ENCODE data around the gene ZFAND6. TPM values are rescaled to one million over a fixed set of nuclear protein-coding genes. Genes with fewer than 3 reads are reported as not detected.

The ZFAND6 gene
- total RNA-seq, 4 donors from 2014 or later, result 71.1 to 102 (median 82.5) TPM

GRCh38 chr15:80156176-80156720 lies 96.8 kb downstream of the ZFAND6 start:
- WGBS, 2 donors, result 89 to 91% methylated on average over 8 of the region's 8 CpGs
- Histone ChIP-seq H3K36me3 (peaks cover 0 to 38% (median 0%) of the 10 kb centered on the region in 3 donors), H3K9me3 (no peaks in the 10 kb centered on the region), H3K27ac (no peak overlapping the region), H3K4me1 (peaks cover 17 to 44% (median 24%) of the 10 kb centered on the region in 3 donors), H3K27me3 (no peaks in the 10 kb centered on the region), H3K4me3 (no peak overlapping the region)
- intact Hi-C loops (cut with DNase I), result no loop called here
- DNase-seq, result no peak
- TF ChIP-seq, protein P1, sequence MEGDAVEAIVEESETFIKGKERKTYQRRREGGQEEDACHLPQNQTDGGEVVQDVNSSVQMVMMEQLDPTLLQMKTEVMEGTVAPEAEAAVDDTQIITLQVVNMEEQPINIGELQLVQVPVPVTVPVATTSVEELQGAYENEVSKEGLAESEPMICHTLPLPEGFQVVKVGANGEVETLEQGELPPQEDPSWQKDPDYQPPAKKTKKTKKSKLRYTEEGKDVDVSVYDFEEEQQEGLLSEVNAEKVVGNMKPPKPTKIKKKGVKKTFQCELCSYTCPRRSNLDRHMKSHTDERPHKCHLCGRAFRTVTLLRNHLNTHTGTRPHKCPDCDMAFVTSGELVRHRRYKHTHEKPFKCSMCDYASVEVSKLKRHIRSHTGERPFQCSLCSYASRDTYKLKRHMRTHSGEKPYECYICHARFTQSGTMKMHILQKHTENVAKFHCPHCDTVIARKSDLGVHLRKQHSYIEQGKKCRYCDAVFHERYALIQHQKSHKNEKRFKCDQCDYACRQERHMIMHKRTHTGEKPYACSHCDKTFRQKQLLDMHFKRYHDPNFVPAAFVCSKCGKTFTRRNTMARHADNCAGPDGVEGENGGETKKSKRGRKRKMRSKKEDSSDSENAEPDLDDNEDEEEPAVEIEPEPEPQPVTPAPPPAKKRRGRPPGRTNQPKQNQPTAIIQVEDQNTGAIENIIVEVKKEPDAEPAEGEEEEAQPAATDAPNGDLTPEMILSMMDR (IDR thresholded peaks at IDR 0.05), result no peak
- TF ChIP-seq POLR2A (IDR thresholded peaks at IDR 0.05), result no peak

GRCh38 chr15:80157215-80157614 lies 97.7 kb downstream of the ZFAND6 start:
- no peak for DNase-seq
- Histone ChIP-seq H3K4me3 (no peak overlapping the region), H3K4me1 (peaks cover 17 to 47% (median 24%) of the 10 kb centered on the region in 3 donors), H3K9me3 (no peaks in the 10 kb centered on the region), H3K36me3 (peaks cover 0 to 48% (median 0%) of the 10 kb centered on the region in 3 donors), H3K27ac (no peak overlapping the region), H3K27me3 (no peaks in the 10 kb centered on the region)
- 89 to 97% methylated on average over 4 of the region's 5 CpGs for WGBS, 2 donors
- TF ChIP-seq, protein P1 (IDR thresholded peaks at IDR 0.05), result no peak
- no peak for TF ChIP-seq POLR2A (IDR thresholded peaks at IDR 0.05)
- intact Hi-C loops (cut with DNase I), result no loop called here

DNA sequence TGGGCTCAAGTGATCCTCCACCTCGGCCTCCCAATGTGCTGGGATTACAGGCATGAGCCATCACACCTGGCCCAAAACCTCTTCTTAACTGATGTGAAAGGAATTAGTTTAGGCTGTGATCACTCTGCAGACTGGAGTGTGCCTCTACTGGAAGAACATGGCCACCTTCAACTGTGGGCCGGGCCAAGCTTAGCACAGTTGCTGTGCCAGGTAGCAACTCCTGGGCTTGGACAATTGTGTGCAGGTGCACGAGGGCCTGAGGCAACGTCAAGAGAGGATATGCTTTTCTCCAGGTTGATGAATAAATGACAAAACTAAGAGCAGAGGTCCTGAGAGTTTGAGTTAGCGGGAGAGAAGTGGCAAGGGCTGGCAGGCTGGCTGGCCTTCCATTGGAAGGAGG lies 99.8 kb downstream of the ZFAND6 start:
- intact Hi-C loops (cut with DNase I), result no loop called here
- Histone ChIP-seq H3K9me3 (no peaks in the 10 kb centered on the region), H3K36me3 (peaks cover 0 to 69% (median 0%) of the 10 kb centered on the region in 3 donors), H3K4me3 (no peak overlapping the region), H3K4me1 (peaks cover 9 to 32% (median 15%) of the 10 kb centered on the region in 3 donors), H3K27ac (no peak overlapping the region), H3K27me3 (no peaks in the 10 kb centered on the region)
- WGBS, 2 donors, result 92 to 99% methylated on average over 5 of the region's 5 CpGs
- TF ChIP-seq POLR2A (IDR thresholded peaks at IDR 0.05), result no peak
- TF ChIP-seq, protein P1 (IDR thresholded peaks at IDR 0.05), result no peak
- no peak for DNase-seq

- TF ChIP-seq, protein P1 (IDR thresholded peaks at IDR 0.05), result no peak
- TF ChIP-seq POLR2A (IDR thresholded peaks at IDR 0.05), result no peak
- 93 to 100% methylated on average over 2 to 6 of the region's 12 CpGs for WGBS, 2 donors
- peak overlapping the region in 2 of 4 donors; percentile 64 for H3K27ac ChIP-seq
- H3K4me1 ChIP-seq, result peaks cover 9 to 25% (median 15%) of the 10 kb centered on the region in 3 donors
- H3K4me3 ChIP-seq, result no peak overlapping the region
- H3K9me3 ChIP-seq, result no peaks in the 10 kb centered on the region
- intact Hi-C loops (cut with DNase I), result loop anchor here (10.0 kb wide), 1 partner anchor 95 kb away; no protein-coding TSS in a partner anchor
- no peak for DNase-seq
- no peaks in the 10 kb centered on the region for H3K27me3 ChIP-seq
- peaks cover 0 to 75% (median 0%) of the 10 kb centered on the region in 3 donors for H3K36me3 ChIP-seq
Observed at GRCh38 chr15:80159811-80160569, 100.5 kb downstream of the ZFAND6 start.

- H3K27ac ChIP-seq, result peak overlapping the region in 3 of 4 donors; percentile 40 to 64 (median 64)
- peaks cover 9 to 24% (median 15%) of the 10 kb centered on the region in 3 donors for H3K4me1 ChIP-seq
- no peaks in the 10 kb centered on the region for H3K27me3 ChIP-seq
- H3K9me3 ChIP-seq, result no peaks in the 10 kb centered on the region
- TF ChIP-seq, protein P1 (IDR thresholded peaks at IDR 0.05), result no peak
- TF ChIP-seq POLR2A (IDR thresholded peaks at IDR 0.05), result no peak
- 56 to 66% methylated on average over 3 to 4 of the region's 7 CpGs for WGBS, 2 donors
- DNase-seq, result no peak
- peaks cover 0 to 75% (median 0%) of the 10 kb centered on the region in 3 donors for H3K36me3 ChIP-seq
- intact Hi-C loops (cut with DNase I), result loop anchor here (10.0 kb wide), 1 partner anchor 96 kb away; no protein-coding TSS in a partner anchor
- H3K4me3 ChIP-seq, result no peak overlapping the region
Observed at GRCh38 chr15:80160570-80161156, 101.2 kb downstream of the ZFAND6 start.

Data from esophagus squamous epithelium (tissue), 5 donors.